Measurements from ENCODE around the gene SPEM2.

SPEM2 gene

DNA sequence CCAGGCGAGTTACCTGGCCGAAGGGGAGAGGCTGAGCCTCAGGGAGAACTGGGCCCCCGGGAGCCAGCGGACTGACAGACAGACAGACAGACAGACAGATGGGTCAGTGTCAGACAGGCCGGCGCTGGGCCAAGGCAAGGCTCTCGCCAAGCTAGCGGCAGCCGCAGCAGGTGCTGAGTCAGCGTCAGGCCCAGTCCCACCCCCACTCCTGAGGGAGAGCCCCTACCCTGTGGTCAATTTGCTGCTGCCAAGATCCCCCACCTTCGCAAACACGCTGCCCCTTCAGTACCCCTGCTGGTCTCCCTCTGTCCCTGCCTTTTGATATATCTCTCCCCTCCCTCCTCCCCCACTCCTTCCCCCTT lies 15.4 kb downstream of the SPEM2 start:
- peaks cover 27 to 47% of the 10 kb centered on the region in 2 donors for H3K4me1 ChIP-seq (ENCODE audit: control insufficient read depth in 2 of 2, insufficient read depth in 2 of 2, low read length in 2 of 2)
- H3K27ac ChIP-seq (ENCODE audit: low read depth in 2 of 2, low read length in 2 of 2) = no peak overlapping the region
- H3K4me3 ChIP-seq (ENCODE audit: low read length in 2 of 2) = no peak overlapping the region
- no peak overlapping the region for H3K9ac ChIP-seq (ENCODE audit: low read depth in 1 of 2, low read length in 2 of 2)
- H3K27me3 ChIP-seq (ENCODE audit: control insufficient read depth in 2 of 2, insufficient read depth in 2 of 2, low read length in 2 of 2) = peaks cover 20 to 23% of the 10 kb centered on the region in 2 donors
- H3K9me3 ChIP-seq (ENCODE audit: control insufficient read depth in 2 of 2, low read length in 2 of 2) = no peaks in the 10 kb centered on the region
- no peaks in the 10 kb centered on the region for H3K36me3 ChIP-seq (ENCODE audit: control insufficient read depth in 2 of 2, insufficient read depth in 2 of 2, low read length in 2 of 2)

DNA sequence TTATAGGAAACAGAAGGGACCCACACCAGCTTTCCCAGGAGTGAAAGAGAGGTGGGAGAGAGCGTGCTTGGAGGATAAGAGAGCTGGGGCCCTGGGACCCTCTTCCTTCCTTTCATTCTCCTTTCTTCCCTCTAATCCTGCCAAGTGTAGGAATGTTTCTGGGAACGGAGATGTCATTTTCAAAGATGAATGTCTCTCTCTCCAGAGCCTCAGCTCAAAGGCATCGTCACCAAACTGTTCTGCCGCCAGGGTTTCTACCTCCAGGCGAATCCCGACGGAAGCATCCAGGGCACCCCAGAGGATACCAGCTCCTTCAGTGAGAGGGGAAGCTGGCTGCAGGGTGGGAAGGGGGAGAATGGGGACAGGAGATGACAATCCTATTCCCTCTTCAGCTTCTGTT lies 15.8 kb downstream of the SPEM2 start:
- Histone ChIP-seq H3K4me3 (ENCODE audit: low read length in 2 of 2) (no peak overlapping the region), H3K9ac (ENCODE audit: low read depth in 1 of 2, low read length in 2 of 2) (no peak overlapping the region), H3K27me3 (ENCODE audit: control insufficient read depth in 2 of 2, insufficient read depth in 2 of 2, low read length in 2 of 2) (peaks cover 20 to 23% of the 10 kb centered on the region in 2 donors), H3K4me1 (ENCODE audit: control insufficient read depth in 2 of 2, insufficient read depth in 2 of 2, low read length in 2 of 2) (peaks cover 28 to 43% of the 10 kb centered on the region in 2 donors), H3K27ac (ENCODE audit: low read depth in 2 of 2, low read length in 2 of 2) (no peak overlapping the region), H3K9me3 (ENCODE audit: control insufficient read depth in 2 of 2, low read length in 2 of 2) (no peaks in the 10 kb centered on the region), H3K36me3 (ENCODE audit: control insufficient read depth in 2 of 2, insufficient read depth in 2 of 2, low read length in 2 of 2) (no peaks in the 10 kb centered on the region)

DNA sequence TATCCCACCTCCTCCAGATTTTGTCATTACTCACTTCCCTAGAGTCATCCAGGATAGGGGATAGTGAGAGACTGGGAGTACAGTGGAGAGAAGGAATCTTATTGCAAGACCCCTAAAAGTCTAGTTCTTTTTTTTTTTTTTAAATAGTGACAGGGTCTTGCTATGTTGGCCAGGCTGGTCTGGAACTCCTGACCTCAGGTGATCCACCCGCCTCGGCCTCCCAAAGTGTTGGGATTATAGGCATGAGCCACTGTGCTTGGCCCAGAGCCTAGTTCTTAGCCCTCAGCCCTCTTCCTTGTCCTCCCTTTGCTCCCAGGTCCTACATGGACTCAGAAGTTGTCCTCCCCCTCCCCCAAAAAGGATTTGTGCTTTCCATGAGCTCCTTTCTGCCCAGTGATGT lies 16.7 kb downstream of the SPEM2 start:
- Histone ChIP-seq H3K4me1 (ENCODE audit: control insufficient read depth in 2 of 2, insufficient read depth in 2 of 2, low read length in 2 of 2) (peaks cover 25 to 35% of the 10 kb centered on the region in 2 donors), H3K9me3 (ENCODE audit: control insufficient read depth in 2 of 2, low read length in 2 of 2) (no peaks in the 10 kb centered on the region), H3K36me3 (ENCODE audit: control insufficient read depth in 2 of 2, insufficient read depth in 2 of 2, low read length in 2 of 2) (no peaks in the 10 kb centered on the region), H3K27ac (ENCODE audit: low read depth in 2 of 2, low read length in 2 of 2) (no peak overlapping the region), H3K27me3 (ENCODE audit: control insufficient read depth in 2 of 2, insufficient read depth in 2 of 2, low read length in 2 of 2) (peaks cover 25 to 29% of the 10 kb centered on the region in 2 donors), H3K9ac (ENCODE audit: low read depth in 1 of 2, low read length in 2 of 2) (no peak overlapping the region), H3K4me3 (ENCODE audit: low read length in 2 of 2) (no peak overlapping the region)

DNA sequence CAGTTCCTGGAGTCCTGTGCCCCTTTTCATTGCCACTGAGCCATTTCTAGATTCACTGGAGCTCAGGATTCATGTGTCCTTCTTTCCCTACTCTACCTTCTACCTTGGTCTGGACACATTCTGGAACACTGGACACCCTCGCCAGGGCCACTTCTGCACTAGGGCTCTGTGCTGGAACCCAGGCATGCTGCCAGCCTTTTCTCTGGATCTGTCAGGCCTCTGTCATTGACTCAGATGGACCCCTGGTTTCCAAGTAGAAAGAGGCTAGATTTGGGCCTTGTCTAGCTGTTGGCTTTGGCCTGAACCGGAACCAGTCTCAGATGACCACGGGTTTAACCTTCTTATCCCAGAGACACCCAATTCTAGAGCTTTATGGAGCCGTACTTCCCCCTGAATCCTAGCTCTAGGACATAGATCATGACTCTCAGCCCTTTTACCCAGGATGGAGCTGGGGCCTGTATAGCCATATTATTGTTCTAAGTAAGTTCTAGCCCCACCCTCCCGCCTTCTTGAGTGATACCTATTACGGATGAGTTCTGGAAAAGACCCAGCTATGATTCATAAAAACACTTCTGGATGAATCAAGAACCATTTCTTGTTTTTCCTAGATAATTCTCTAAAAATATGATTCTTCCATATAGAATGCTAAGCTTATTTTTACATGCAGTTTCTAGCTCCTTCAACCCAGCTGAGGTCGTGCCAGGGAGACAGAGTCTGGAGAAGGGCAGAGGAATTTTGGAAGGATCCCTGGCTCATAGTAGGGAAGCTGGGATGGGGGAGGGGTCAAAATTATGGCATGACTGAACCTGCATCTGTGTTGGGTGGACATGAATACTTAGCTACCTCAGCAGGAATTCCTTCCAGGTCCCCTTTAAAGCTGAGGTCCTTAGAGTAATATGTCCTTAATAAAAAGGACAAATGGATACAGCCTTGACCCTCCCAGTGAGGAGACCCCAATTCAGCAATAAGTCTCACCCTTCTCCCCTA lies 18.4 kb downstream of the SPEM2 start:
- no peak overlapping the region for H3K4me3 ChIP-seq (ENCODE audit: low read length in 2 of 2)
- no peaks in the 10 kb centered on the region for H3K9me3 ChIP-seq (ENCODE audit: control insufficient read depth in 2 of 2, low read length in 2 of 2)
- no peak overlapping the region for H3K27ac ChIP-seq (ENCODE audit: low read depth in 2 of 2, low read length in 2 of 2)
- H3K36me3 ChIP-seq (ENCODE audit: control insufficient read depth in 2 of 2, insufficient read depth in 2 of 2, low read length in 2 of 2) = no peaks in the 10 kb centered on the region
- peaks cover 19 to 23% of the 10 kb centered on the region in 2 donors for H3K4me1 ChIP-seq (ENCODE audit: control insufficient read depth in 2 of 2, insufficient read depth in 2 of 2, low read length in 2 of 2)
- no peak overlapping the region for H3K9ac ChIP-seq (ENCODE audit: low read depth in 1 of 2, low read length in 2 of 2)
- H3K27me3 ChIP-seq (ENCODE audit: control insufficient read depth in 2 of 2, insufficient read depth in 2 of 2, low read length in 2 of 2) = peaks cover 25 to 33% of the 10 kb centered on the region in 2 donors

GRCh38 chr17:7444682-7445618 lies 19.5 kb downstream of the SPEM2 start, which contains the start of gene CHRNB1:
Gene CHRNB1, plus strand, starts transcription at chr17:7445061. Its CDS starts 67 bp downstream, at chr17:7445128.
- peak within 1 kb of the TSS; percentile 53 to 64 for H3K4me3 ChIP-seq (ENCODE audit: low read length in 2 of 2)
- peaks cover 23 to 24% of the 10 kb centered on the region in 2 donors for H3K27me3 ChIP-seq (ENCODE audit: control insufficient read depth in 2 of 2, insufficient read depth in 2 of 2, low read length in 2 of 2)
- no peaks in the 10 kb centered on the region for H3K9me3 ChIP-seq (ENCODE audit: control insufficient read depth in 2 of 2, low read length in 2 of 2)
- peaks cover 14 to 15% of the 10 kb centered on the region in 2 donors for H3K4me1 ChIP-seq (ENCODE audit: control insufficient read depth in 2 of 2, insufficient read depth in 2 of 2, low read length in 2 of 2)
- H3K27ac ChIP-seq (ENCODE audit: low read depth in 2 of 2, low read length in 2 of 2) = peak within 1 kb of the TSS; percentile 45 to 67
- H3K36me3 ChIP-seq (ENCODE audit: control insufficient read depth in 2 of 2, insufficient read depth in 2 of 2, low read length in 2 of 2) = no peaks in the 10 kb centered on the region
- H3K9ac ChIP-seq (ENCODE audit: low read depth in 1 of 2, low read length in 2 of 2) = peak within 1 kb of the TSS; percentile 6 to 41

DNA sequence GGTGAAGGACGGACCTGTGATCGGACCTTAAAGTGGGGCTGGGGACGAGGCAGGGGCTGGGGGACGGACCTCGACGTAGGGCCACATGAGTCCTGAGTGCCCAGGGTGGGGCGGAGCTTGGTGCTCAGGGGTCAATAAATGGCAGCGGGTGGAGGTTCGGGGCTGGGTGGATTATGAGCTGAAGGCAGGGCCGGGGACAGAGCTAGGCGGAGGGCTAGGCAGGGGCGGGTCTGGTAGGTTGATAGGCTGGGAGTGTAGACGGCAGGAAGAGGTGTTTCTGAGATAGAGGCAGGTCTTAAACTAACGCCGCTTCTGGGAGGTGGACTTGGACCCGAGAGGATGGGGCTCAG lies 20.2 kb downstream of the SPEM2 start:
- Histone ChIP-seq H3K4me3 (ENCODE audit: low read length in 2 of 2) (peak overlapping the region; percentile 53 to 64), H3K9me3 (ENCODE audit: control insufficient read depth in 2 of 2, low read length in 2 of 2) (no peaks in the 10 kb centered on the region), H3K27ac (ENCODE audit: low read depth in 2 of 2, low read length in 2 of 2) (peak overlapping the region; percentile 45 to 67), H3K27me3 (ENCODE audit: control insufficient read depth in 2 of 2, insufficient read depth in 2 of 2, low read length in 2 of 2) (peaks cover 17 to 18% of the 10 kb centered on the region in 2 donors), H3K36me3 (ENCODE audit: control insufficient read depth in 2 of 2, insufficient read depth in 2 of 2, low read length in 2 of 2) (no peaks in the 10 kb centered on the region), H3K9ac (ENCODE audit: low read depth in 1 of 2, low read length in 2 of 2) (peak overlapping the region; percentile 6 to 41), H3K4me1 (ENCODE audit: control insufficient read depth in 2 of 2, insufficient read depth in 2 of 2, low read length in 2 of 2) (peaks cover 9 to 14% of the 10 kb centered on the region in 2 donors)

GRCh38 chr17:7448461-7448860 lies 23.0 kb downstream of the SPEM2 start:
- Histone ChIP-seq H3K4me3 (ENCODE audit: low read length in 2 of 2) (no peak overlapping the region), H3K4me1 (ENCODE audit: control insufficient read depth in 2 of 2, insufficient read depth in 2 of 2, low read length in 2 of 2) (peaks cover 5 to 13% of the 10 kb centered on the region in 2 donors), H3K36me3 (ENCODE audit: control insufficient read depth in 2 of 2, insufficient read depth in 2 of 2, low read length in 2 of 2) (no peaks in the 10 kb centered on the region), H3K9me3 (ENCODE audit: control insufficient read depth in 2 of 2, low read length in 2 of 2) (no peaks in the 10 kb centered on the region), H3K9ac (ENCODE audit: low read depth in 1 of 2, low read length in 2 of 2) (no peak overlapping the region), H3K27me3 (ENCODE audit: control insufficient read depth in 2 of 2, insufficient read depth in 2 of 2, low read length in 2 of 2) (peaks cover 5 to 14% of the 10 kb centered on the region in 2 donors), H3K27ac (ENCODE audit: low read depth in 2 of 2, low read length in 2 of 2) (no peak overlapping the region)

DNA sequence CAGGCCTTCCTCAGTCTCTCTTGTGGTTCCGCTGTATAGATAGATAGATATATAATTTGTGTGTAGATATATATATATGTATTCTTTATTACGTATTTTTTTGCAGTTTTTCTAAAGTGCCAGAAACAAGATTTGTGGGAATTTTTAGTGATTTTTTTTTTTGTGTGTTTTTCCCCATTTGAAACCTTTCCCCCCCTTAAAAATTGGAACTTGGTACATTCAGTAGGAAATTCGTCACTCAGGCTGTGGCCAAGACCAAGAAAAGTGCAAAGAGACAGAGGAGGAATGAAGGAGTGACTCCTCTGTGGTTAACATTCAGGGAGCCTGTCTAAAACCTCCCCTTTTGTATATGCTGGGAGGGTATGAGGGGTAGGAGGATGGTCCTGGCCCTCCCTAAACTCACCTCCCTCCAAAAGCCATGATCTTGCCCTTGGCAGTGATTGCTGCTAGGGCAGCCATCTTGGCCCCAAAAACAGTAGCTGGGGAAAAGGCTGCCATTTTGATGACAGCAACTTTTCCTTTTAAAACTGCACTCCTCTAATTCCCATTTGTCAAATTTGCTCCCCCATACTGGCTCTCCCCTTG lies 34.6 kb downstream of the SPEM2 start:
- H3K27ac ChIP-seq (ENCODE audit: low read depth in 2 of 2, low read length in 2 of 2) = no peak overlapping the region
- no peaks in the 10 kb centered on the region for H3K27me3 ChIP-seq (ENCODE audit: control insufficient read depth in 2 of 2, insufficient read depth in 2 of 2, low read length in 2 of 2)
- H3K4me3 ChIP-seq (ENCODE audit: low read length in 2 of 2) = no peak overlapping the region
- H3K9me3 ChIP-seq (ENCODE audit: control insufficient read depth in 2 of 2, low read length in 2 of 2) = no peaks in the 10 kb centered on the region
- H3K4me1 ChIP-seq (ENCODE audit: control insufficient read depth in 2 of 2, insufficient read depth in 2 of 2, low read length in 2 of 2) = peaks cover 3 to 5% of the 10 kb centered on the region in 2 donors
- H3K36me3 ChIP-seq (ENCODE audit: control insufficient read depth in 2 of 2, insufficient read depth in 2 of 2, low read length in 2 of 2) = peaks cover 10 to 11% of the 10 kb centered on the region in 2 donors
- H3K9ac ChIP-seq (ENCODE audit: low read depth in 1 of 2, low read length in 2 of 2) = no peak overlapping the region

- H3K36me3 ChIP-seq (ENCODE audit: control insufficient read depth in 2 of 2, insufficient read depth in 2 of 2, low read length in 2 of 2) = peaks cover 10 to 11% of the 10 kb centered on the region in 2 donors
- H3K27me3 ChIP-seq (ENCODE audit: control insufficient read depth in 2 of 2, insufficient read depth in 2 of 2, low read length in 2 of 2) = no peaks in the 10 kb centered on the region
- H3K4me1 ChIP-seq (ENCODE audit: control insufficient read depth in 2 of 2, insufficient read depth in 2 of 2, low read length in 2 of 2) = peaks cover 3 to 5% of the 10 kb centered on the region in 2 donors
- no peak overlapping the region for H3K9ac ChIP-seq (ENCODE audit: low read depth in 1 of 2, low read length in 2 of 2)
- H3K9me3 ChIP-seq (ENCODE audit: control insufficient read depth in 2 of 2, low read length in 2 of 2) = no peaks in the 10 kb centered on the region
- H3K4me3 ChIP-seq (ENCODE audit: low read length in 2 of 2) = no peak overlapping the region
- H3K27ac ChIP-seq (ENCODE audit: low read depth in 2 of 2, low read length in 2 of 2) = no peak overlapping the region
Measured at GRCh38 chr17:7460850-7461660, 35.6 kb downstream of the SPEM2 start.

Measured in mucosa of rectum (tissue), 2 donors.